Medulla oblongata (tissue), 1 donor: ENCODE measurements around the gene KCTD21.
A peak's percentile ranks its signal among the peaks of the same experiment; 100 is the strongest.

Source experiments
- DNase-seq: peaks from one replicate; pipeline ENCODE4 v3.0.0-alpha.2; 2015; ENCODE audit errors: extremely low spot score

KCTD21 gene

GRCh38 chr11:78200553-78200952, 12.1 kb upstream of the KCTD21 start:
- DNase-seq: no peak

GRCh38 chr11:78200061-78200460, 11.6 kb upstream of the KCTD21 start:
- DNase-seq: no peak

- DNase-seq: no peak
These were observed 11.2 kb upstream of the KCTD21 start for GRCh38 chr11:78199653-78200015.

GRCh38 chr11:78199015-78199652, 10.7 kb upstream of the KCTD21 start:
- DNase-seq: no peak

DNA sequence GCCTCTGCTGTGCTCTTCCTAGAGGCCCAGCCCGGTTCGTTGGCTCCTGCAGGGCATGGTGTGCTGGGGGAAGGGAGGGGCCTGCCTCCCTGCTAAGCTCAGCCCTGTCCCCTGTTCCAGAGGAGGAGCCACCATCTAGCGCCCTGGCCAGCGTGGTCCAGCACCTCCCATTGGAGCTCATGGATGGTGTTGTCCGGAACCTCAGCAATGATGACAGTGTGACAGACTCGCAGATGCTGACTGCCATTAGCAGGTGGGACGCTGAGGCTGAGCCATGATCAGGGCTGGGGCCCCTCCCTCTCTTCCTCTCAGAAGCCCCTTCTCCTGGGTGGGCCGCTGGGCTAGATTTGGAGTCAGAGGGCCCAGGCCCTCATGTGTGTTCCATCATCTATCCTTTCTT, 9.4 kb upstream of the KCTD21 start:
- DNase-seq: no peak

GRCh38 chr11:78196661-78197091, 8.2 kb upstream of the KCTD21 start:
- no peak for DNase-seq

- DNase-seq: no peak
These were observed 7.6 kb upstream of the KCTD21 start for GRCh38 chr11:78195917-78196560.

DNA sequence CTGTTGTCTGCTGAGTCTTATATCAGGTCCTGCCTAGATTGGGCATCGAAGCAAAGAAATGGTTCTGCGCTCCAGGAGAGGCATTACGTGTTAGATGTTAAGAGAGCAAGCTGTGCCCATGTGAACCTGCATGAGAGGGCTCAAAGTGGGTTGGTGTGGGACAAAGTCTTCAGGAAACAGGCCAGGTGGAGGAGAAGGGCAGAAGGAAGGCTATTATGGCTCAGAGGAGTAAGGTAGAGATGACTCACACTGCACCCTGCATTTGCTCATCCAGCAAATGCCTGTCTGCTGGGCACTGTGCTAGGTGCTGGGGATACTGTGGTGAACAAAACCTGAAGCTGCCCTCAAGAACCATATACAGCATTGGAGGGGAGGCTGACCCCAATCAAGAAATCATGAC, 6.1 kb upstream of the KCTD21 start:
- DNase-seq: no peak

- no peak for DNase-seq
These were observed 5.4 kb upstream of the KCTD21 start for GRCh38 chr11:78193806-78194205.

- DNase-seq: no peak
These were observed 4.5 kb upstream of the KCTD21 start for GRCh38 chr11:78192911-78193351.

DNA sequence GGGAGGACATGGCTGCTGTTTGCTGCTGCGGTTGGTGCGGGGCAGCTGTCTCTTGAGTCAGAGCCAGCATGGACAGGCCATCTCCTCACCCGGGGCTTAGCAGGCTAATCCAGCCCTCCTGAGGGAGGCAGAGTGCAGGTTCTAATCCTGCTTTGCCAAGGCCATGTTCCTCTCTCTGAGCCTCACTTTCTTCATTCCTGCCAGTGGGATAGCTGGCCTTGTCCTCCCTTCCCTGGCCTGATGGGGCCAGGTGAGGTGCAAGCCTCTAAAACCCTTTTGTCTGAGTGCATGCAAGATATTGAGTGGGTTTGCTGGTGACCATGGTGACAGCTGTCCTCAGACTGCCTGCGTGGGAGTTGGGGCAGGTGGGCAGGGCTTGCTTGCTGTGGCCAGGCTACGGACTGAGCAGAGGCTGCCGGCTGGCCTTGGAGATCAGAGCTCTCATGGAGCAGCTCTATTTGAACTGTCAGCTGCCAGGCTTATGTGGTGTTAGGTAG, 3.8 kb upstream of the KCTD21 start:
- DNase-seq: no peak

DNA sequence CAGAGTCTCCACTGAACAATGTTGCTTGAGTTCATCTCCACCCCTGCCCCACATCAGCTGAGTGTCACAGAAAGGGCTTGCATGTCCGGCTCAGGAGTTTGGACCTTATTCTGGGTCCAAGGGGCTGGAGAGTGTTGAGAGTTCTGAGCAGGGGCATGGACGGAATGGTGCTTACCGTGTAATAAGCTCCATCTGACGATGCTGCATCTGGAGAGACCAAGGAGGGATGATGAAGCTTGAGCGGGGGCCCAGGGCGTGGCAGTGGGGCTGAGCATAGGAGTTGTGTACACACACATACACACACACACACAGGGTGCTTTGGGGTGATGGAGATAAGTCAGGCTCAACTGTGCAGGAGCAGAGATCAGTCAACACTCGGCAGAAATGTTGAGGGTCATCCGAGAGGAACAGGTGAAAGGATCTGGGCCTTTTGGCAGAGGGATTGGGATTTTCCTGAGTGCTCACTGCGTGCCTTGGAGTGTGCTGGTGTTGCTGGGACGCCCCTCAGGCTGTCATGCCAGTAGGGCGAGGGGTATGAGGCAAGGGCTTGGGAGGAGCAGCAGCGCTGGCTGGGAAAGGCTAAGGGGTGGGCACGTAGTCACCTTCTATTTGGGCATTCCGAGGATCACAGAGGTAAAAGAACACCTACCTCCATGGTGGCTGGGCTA, 2.6 kb upstream of the KCTD21 start:
- DNase-seq: no peak

- no peak for DNase-seq
These were observed 1.9 kb upstream of the KCTD21 start for GRCh38 chr11:78190374-78190773.

DNA sequence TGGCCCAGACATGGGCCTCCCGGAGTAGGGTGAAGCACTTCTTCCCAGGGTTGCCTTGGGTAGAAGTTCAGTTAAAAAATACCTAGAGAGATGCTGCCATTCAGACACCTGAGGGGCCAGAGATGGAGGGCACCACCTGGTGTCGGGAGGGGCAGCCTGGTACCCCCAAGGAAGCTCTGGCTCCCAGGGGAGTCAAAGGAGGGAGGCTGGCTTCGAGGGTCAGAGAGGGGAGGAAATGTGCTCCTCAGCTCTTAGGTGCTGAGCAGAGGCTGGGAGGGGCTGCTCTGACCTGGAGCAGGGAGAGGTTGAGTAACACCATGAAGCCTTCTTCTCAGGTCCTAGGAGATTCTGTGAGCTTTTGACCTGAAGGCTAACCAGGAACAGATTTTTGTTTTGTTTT, 1.4 kb upstream of the KCTD21 start:
- DNase-seq: no peak

DNA sequence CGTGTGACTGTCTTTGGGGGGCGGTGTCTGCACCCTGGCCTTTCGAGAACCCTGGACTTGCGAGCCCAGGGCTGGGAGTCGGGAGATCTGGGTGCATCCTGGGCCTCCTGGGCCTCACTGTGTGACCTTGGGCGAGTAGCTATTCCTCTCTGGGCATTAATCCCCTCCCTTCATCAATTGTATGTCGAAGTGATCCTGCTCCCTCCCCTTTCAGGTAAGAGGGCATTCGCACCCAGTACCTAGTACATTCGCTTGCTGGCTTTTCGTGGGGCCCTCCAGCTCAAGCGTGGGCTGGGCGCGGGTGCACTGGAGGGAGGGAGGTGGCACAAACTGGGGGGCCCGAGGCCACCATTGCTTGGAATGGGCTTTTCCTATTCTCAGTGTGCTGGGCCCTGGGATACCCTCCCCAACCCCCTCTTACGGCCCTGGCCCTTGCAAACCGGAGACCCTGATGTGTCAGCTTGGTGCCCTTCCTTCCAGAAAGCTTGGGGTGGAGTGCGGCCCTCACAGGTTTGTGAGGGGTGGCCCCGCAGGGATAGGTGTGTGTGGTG, 823 bp upstream of the KCTD21 start:
- DNase-seq: no peak

GRCh38 chr11:78187366-78188285, 800 bp downstream of the KCTD21 start:
- peak; percentile 76 for DNase-seq

- DNase-seq: no peak
These were observed 7.2 kb downstream of the KCTD21 start for GRCh38 chr11:78181185-78181584.

DNA sequence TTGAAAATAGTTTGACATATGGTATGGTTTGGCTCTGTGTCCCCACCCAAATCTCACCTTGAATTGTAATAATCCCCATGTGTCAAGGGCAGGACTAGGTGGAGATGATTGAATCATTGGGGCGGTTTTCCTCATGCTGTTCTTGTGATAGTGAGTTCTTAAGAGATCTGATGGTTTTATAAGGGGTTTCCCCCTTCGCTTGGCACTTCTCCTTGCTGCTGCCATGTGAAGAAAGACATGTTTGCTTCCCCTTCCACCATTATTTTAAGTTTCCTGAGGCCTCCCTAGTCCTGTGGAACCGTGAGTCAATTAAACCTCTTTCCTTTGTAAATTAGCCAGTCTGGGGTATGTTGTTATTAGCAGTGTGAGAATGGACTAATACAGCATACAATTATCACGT, 7.7 kb downstream of the KCTD21 start:
- DNase-seq: no peak

GRCh38 chr11:78179459-78180071, 8.9 kb downstream of the KCTD21 start:
- DNase-seq: no peak

GRCh38 chr11:78177216-78177615, 11.2 kb downstream of the KCTD21 start:
- no peak for DNase-seq

- DNase-seq: no peak
These were observed 11.8 kb downstream of the KCTD21 start for GRCh38 chr11:78176605-78177141.
